AG04449 (cell line): Measurements from ENCODE around the gene SP140L.

ENCODE experiments used
- CTCF ChIA-PET: fragments of 350-600 bp; formaldehyde crosslinking; extraction: SDS; loops from one replicate; lab custom pipeline; 2021; ENCODE audit warnings: antibody characterized with exemption; lab: Yijun Ruan, JAX
- POLR2A ChIA-PET: fragments of 400-600, 350-600 bp; formaldehyde crosslinking; extraction: SDS; loops from one replicate; lab custom pipeline; 2020; ENCODE audit warnings: antibody characterized with exemption, inconsistent platforms; lab: Yijun Ruan, JAX
- DNase-seq: peaks from one replicate; pipeline ENCODE4 v3.0.0-alpha.2; 2010; ENCODE audit warnings: low read depth, low spot score
- H3K4me3 ChIP-seq: 2 replicates; pipeline ENCODE4 v1.5.1; 2011; ENCODE audit warnings: low read depth, mild to moderate bottlenecking, control low read depth, low read length
- CTCF ChIP-seq: IDR thresholded peaks from one replicate; pipeline ENCODE4 v1.5.1; 2011; ENCODE audit warnings: mild to moderate bottlenecking, moderate library complexity, low read length, control low read depth, inconsistent platforms; ENCODE audit not compliant: insufficient read depth; ENCODE audit errors: missing control alignments

The SP140L gene

GRCh38 chr2:230412846-230413245, 85.9 kb downstream of the SP140L start:
- no peak for DNase-seq
- no peak for TF ChIP-seq CTCF
- no peak overlapping the region for H3K4me3 ChIP-seq
- ChIA-PET CTCF (no interaction called here), POLR2A (no interaction called here)

- CTCF ChIA-PET = no interaction called here
- TF ChIP-seq CTCF = no peak
- POLR2A ChIA-PET = no interaction called here
- no peak for DNase-seq
- no peak overlapping the region for H3K4me3 ChIP-seq
Measured at GRCh38 chr2:230413479-230413878, 86.5 kb downstream of the SP140L start.

GRCh38 chr2:230414302-230414701, 87.3 kb downstream of the SP140L start:
- TF ChIP-seq CTCF = no peak
- DNase-seq = no peak
- ChIA-PET POLR2A (no interaction called here), CTCF (no interaction called here)
- no peak overlapping the region for H3K4me3 ChIP-seq

GRCh38 chr2:230416061-230416721, 89.2 kb downstream of the SP140L start, which contains the start of gene SP100:
TSS of gene SP100 (plus strand) at chr2:230416201. CDS start at chr2:230416297, 96 bp downstream.
- ChIA-PET POLR2A (no interaction called here), CTCF (no interaction called here)
- TF ChIP-seq CTCF = no peak
- peak; percentile 28 for DNase-seq
- H3K4me3 ChIP-seq = peak within 1 kb of the TSS; percentile 72

- peak overlapping the region; percentile 72 for H3K4me3 ChIP-seq
- ChIA-PET CTCF (interaction anchor here (1.2 to 1.6 kb wide), 2 partner anchors 10 to 258 kb away, joined by 3 read pairs; no protein-coding TSS in a partner anchor), POLR2A (no interaction called here)
- no peak for TF ChIP-seq CTCF
- DNase-seq = no peak
Measured at GRCh38 chr2:230417436-230417835, 90.4 kb downstream of the SP140L start.

- CTCF ChIA-PET = interaction anchor here (1.0 to 1.6 kb wide), 3 partner anchors 11 to 259 kb away, joined by 3 read pairs; no protein-coding TSS in a partner anchor
- TF ChIP-seq CTCF = no peak
- POLR2A ChIA-PET = no interaction called here
- no peak for DNase-seq
- H3K4me3 ChIP-seq = peak overlapping the region; percentile 29
Measured at GRCh38 chr2:230418341-230419016, 91.5 kb downstream of the SP140L start.
